GM21619 (cell line): ENCODE data around the gene CLEC4E.
"Not testable (repeated sequence)": the region's sequence is repeated elsewhere in the genome, so short reads cannot be mapped to it uniquely, and the experiment has no call there.

Source experiments
- ATAC-seq: cut with Tn5 transposase; IDR thresholded peaks from one replicate; pipeline ENCODE4 v1.9.1; 2021; ENCODE audit not compliant: unreplicated experiment

The CLEC4E gene

GRCh38 chr12:8541562-8541961 is 857 bp upstream of the CLEC4E start:
- ATAC-seq, result no peak

GRCh38 chr12:8537820-8538219 is 2.9 kb downstream of the CLEC4E start:
- not testable (repeated sequence) for ATAC-seq

- no peak for ATAC-seq
These were observed 8.7 kb downstream of the CLEC4E start for GRCh38 chr12:8532045-8532444.

GRCh38 chr12:8527250-8528130 is 13.2 kb downstream of the CLEC4E start:
- no peak for ATAC-seq

- ATAC-seq, result no peak
These were observed 21.5 kb downstream of the CLEC4E start for GRCh38 chr12:8519171-8519570.

- ATAC-seq, result no peak
These were observed 22.7 kb downstream of the CLEC4E start for GRCh38 chr12:8517971-8518370.

GRCh38 chr12:8513256-8513655 is 27.4 kb downstream of the CLEC4E start, which contains the start of gene CLEC4D:
CLEC4D (plus strand) TSS chr12:8513503; CDS start chr12:8513733, 230 bp downstream.
- no peak for ATAC-seq

- no peak for ATAC-seq
These were observed 31.5 kb downstream of the CLEC4E start for GRCh38 chr12:8508910-8509841.

- no peak for ATAC-seq
These were observed 32.5 kb downstream of the CLEC4E start for GRCh38 chr12:8508223-8508622.

- ATAC-seq, result no peak
These were observed 33.1 kb downstream of the CLEC4E start for GRCh38 chr12:8507596-8507995.

- ATAC-seq, result no peak
These were observed 36.4 kb downstream of the CLEC4E start for GRCh38 chr12:8504351-8504750.

GRCh38 chr12:8501720-8502119 is 39.0 kb downstream of the CLEC4E start:
- no peak for ATAC-seq

- no peak for ATAC-seq
These were observed 41.1 kb downstream of the CLEC4E start for GRCh38 chr12:8499616-8500015.

- not testable (repeated sequence) for ATAC-seq
These were observed 44.6 kb downstream of the CLEC4E start for GRCh38 chr12:8496074-8496473.

- not testable (repeated sequence) for ATAC-seq
These were observed 45.0 kb downstream of the CLEC4E start for GRCh38 chr12:8495671-8496070.

GRCh38 chr12:8493084-8493483 is 47.6 kb downstream of the CLEC4E start:
- ATAC-seq, result peak; percentile 92

- ATAC-seq, result no peak
These were observed 48.8 kb downstream of the CLEC4E start for GRCh38 chr12:8491646-8492530.
